Kidney epithelial cell (primary cell): ENCODE data around the gene SURF1. TPM values are rescaled to one million over a fixed set of nuclear protein-coding genes. Genes with fewer than 3 reads are reported as not detected.

ENCODE experiments used
- DNase-seq: peaks from one replicate; pipeline ENCODE4 v3.0.0-alpha.2; 2010; ENCODE audit warnings: low read depth
- H3K27me3 ChIP-seq: 2 replicates; pipeline ENCODE4 v1.6.0; 2011; ENCODE audit warnings: low read length; ENCODE audit not compliant: control insufficient read depth, insufficient read depth
- H3K36me3 ChIP-seq: 2 replicates; pipeline ENCODE4 v1.5.1; 2011; ENCODE audit warnings: low read length; ENCODE audit not compliant: control insufficient read depth, insufficient read depth
- H3K4me3 ChIP-seq: 2 replicates; pipeline ENCODE4 v1.5.1; 2011; ENCODE audit warnings: low read depth, mild to moderate bottlenecking, control low read depth, low read length
- CTCF ChIP-seq: IDR thresholded peaks from 2 replicates; pipeline ENCODE4 v1.5.1; 2011; ENCODE audit warnings: mild to moderate bottlenecking, moderate library complexity, low read length, control low read depth, inconsistent platforms; ENCODE audit not compliant: insufficient read depth, poor library complexity, severe bottlenecking
- total RNA-seq: library from RNA; depleted of rRNA; stranded (reverse); fragments of >200 nt; gene quantifications from 2 replicates; pipeline ENCODE4 v1.2.3, GENCODE V29; 2015

Gene SURF1
- total RNA-seq, 1 donor from 2014 or later = 39.2 TPM

GRCh38 chr9:133401588-133401987, 45.3 kb upstream of the SURF1 start:
- no peak for DNase-seq
- no peak for TF ChIP-seq CTCF
- H3K36me3 ChIP-seq = peaks cover 1% of the 10 kb centered on the region
- peaks cover 13% of the 10 kb centered on the region for H3K27me3 ChIP-seq
- no peak overlapping the region for H3K4me3 ChIP-seq

- no peak for TF ChIP-seq CTCF
- H3K36me3 ChIP-seq = no peaks in the 10 kb centered on the region
Observed at GRCh38 chr9:133400292-133400691, 44.0 kb upstream of the SURF1 start.

GRCh38 chr9:133397895-133398294, 41.6 kb upstream of the SURF1 start:
- no peak for TF ChIP-seq CTCF
- H3K36me3 ChIP-seq = no peaks in the 10 kb centered on the region
- no peak overlapping the region for H3K4me3 ChIP-seq
- peaks cover 40% of the 10 kb centered on the region for H3K27me3 ChIP-seq
- DNase-seq = no peak

More at GRCh38 chr9:133400292-133400691, 44.0 kb upstream of the SURF1 start:
- H3K27me3 ChIP-seq = peaks cover 21% of the 10 kb centered on the region
- H3K4me3 ChIP-seq = no peak overlapping the region
- DNase-seq = no peak

- no peak for DNase-seq
- TF ChIP-seq CTCF = no peak
- no peak overlapping the region for H3K4me3 ChIP-seq
- peaks cover 40% of the 10 kb centered on the region for H3K27me3 ChIP-seq
- H3K36me3 ChIP-seq = no peaks in the 10 kb centered on the region
Observed at GRCh38 chr9:133397370-133397769, 41.1 kb upstream of the SURF1 start.

GRCh38 chr9:133396952-133397351, 40.7 kb upstream of the SURF1 start:
- TF ChIP-seq CTCF = peak; percentile 39
- DNase-seq = no peak
- Histone ChIP-seq H3K27me3 (peaks cover 40% of the 10 kb centered on the region), H3K4me3 (no peak overlapping the region), H3K36me3 (no peaks in the 10 kb centered on the region)

GRCh38 chr9:133394687-133395271, 38.5 kb upstream of the SURF1 start:
- no peaks in the 10 kb centered on the region for H3K36me3 ChIP-seq
- no peak overlapping the region for H3K4me3 ChIP-seq
- no peak for TF ChIP-seq CTCF
- peaks cover 45% of the 10 kb centered on the region for H3K27me3 ChIP-seq
- DNase-seq = no peak
